HL-60/S4 treated with phorbol 12-myristate 13-acetate at 8.2 ng/mL for 4 days and 3 days (cell line): Measurements from ENCODE around the gene OSCAR.
"Not testable (repeated sequence)": the region's sequence is repeated elsewhere in the genome, so short reads cannot be mapped to it uniquely, and the experiment has no call there.

ENCODE experiments used
- in situ Hi-C: fragments of 300-500 bp; cut with MboI; formaldehyde crosslinking; loops from 2 replicates; pipeline ENCODE4 v1.15.0; 2022; ENCODE audit warnings: low sequenced_read_pairs

The OSCAR gene

GRCh38 chr19:54127688-54128440 lies 27.3 kb upstream of the OSCAR start:
- in situ Hi-C loops, result no loop called here

GRCh38 chr19:54125713-54126112 lies 25.1 kb upstream of the OSCAR start:
- in situ Hi-C loops, result no loop called here

DNA sequence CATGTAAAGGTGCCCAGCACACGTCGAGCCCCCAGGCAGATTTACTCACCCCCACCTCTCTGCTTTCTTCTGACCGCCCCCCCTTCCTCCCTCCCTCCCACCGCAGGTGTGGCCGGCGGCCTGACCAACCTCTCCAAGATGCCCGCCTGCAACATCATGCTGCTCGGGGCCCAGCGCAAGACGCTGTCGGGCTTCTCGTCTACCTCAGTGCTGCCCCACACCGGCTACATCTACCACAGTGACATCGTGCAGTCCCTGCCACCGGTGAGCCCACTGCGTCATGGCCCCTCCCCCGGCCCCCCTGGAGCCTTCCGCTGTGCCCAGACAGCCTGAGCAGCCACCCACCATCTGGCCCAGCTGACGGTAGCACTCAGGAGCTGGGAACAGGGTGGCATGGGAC lies 23.8 kb upstream of the OSCAR start:
- in situ Hi-C loops, result no loop called here

- in situ Hi-C loops, result no loop called here
Measured at GRCh38 chr19:54123682-54124081, 23.1 kb upstream of the OSCAR start.

GRCh38 chr19:54121259-54121658 lies 20.7 kb upstream of the OSCAR start:
- in situ Hi-C loops, result no loop called here

- in situ Hi-C loops, result no loop called here
Measured at GRCh38 chr19:54115109-54116063, 14.8 kb upstream of the OSCAR start, which contains the start of the genes PRPF31 and TFPT. TSS of gene PRPF31 (plus strand) at chr19:54115754. CDS start at chr19:54118279, 2,525 bp downstream. TSS of gene TFPT (minus strand) at chr19:54115657. CDS start at chr19:54115269, 388 bp downstream.

DNA sequence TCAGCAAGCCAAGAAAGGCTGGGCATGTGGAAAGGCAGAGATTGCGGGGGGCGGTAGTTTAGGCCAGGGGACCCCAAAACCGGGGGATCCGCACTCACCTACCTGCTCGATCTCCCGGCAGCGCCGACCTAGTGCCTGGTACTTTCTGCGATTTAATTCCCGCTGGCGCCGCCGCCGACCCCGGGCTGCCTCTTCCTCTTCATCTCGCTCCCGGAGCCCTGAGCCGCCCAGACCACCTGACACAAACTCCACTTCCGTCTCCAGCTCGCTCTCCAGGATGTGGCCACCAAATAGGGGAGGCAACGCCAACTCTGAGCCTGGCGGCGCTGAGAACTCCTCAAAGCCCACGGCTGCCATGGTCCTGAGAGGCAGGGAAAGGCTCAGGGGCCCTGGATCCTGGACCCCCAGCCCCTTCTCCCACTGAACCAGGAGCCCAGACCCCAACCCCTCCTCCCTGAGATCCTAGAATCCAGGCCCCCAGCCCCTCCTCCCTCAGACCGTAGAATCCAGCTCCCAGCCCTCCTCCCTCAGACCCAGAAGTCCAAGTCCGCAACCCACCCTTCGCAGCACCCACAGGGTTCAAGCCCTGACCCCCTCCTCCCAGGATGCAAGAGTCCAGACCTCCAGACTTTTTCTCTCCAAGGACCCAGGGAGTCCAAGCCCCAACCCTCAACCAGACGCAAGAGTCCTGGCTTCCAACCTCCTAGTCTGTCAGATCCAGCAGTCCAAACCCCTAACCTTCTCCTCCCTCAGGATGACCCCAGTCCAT lies 13.9 kb upstream of the OSCAR start:
- in situ Hi-C loops, result no loop called here

DNA sequence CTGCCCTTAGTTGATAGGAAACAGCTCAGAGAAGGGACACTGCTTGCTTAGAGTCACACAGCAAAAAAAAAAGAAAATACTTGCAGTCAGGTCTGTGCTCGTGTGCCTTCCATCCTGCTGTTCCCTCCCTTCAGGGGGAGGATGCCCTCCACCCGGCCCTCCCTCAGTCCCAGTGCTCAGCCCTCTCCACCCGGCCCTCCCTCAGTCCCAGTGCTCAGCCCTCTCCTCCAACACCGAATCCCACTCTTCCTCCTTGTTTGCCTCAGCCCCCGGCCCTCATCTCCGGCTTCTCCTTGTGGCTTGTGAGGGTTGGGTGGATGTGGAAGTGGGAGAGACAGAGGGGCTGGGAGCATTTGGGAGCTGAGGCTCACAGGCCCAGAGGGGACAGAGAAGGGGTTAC lies 9.0 kb upstream of the OSCAR start:
- in situ Hi-C loops, result no loop called here

DNA sequence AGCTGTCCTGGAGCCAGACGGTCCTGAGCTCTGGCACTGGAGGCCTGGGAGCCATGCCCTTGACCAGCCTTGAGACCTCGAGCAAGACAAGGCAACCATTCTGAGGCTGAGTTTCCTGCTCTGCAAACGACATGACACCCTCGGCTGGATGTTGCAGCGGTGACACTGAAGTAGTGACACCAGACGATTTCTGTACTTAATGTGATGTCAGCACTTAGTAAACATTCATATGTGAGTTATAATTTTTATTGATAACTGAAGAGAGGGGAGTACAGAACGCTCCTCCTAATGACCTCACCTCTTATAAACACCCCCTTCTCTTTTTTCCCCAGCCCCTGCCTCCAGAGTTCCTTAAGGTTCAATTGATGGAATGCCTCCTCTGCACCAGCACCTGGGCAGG lies 7.9 kb upstream of the OSCAR start:
- in situ Hi-C loops, result no loop called here

DNA sequence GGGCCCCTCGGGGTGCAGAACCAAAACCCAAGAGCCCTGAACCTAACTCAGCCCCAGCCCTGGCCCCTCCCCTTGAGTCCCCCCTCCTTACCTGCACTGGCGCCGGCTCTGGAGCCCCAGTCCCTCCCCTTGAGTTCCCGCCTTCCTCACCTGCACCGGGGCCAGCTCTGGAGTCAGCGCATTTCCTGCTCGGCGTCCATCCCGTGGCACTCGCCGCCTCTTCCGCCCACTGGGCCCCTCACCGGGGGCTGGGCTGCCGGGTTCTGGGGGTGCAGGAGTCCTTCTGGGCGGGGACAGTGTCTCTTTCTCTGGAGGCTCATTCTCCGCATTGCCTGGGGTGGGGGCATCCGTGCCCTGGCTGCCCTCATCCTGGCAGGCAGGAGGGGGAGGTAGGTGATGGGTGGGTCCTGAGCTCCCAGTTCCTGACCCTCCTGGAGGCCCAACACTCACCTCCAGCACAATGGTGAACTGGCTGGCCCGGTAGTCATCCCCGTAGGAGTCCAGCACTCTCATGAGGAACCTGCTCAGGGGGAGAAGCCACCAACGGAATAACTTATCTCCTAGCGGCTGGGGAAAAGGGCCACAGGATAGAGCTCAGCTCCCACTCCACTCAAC lies 7.4 kb upstream of the OSCAR start:
- in situ Hi-C loops, result no loop called here

- in situ Hi-C loops, result no loop called here
Measured at GRCh38 chr19:54106716-54107115, 6.1 kb upstream of the OSCAR start.

DNA sequence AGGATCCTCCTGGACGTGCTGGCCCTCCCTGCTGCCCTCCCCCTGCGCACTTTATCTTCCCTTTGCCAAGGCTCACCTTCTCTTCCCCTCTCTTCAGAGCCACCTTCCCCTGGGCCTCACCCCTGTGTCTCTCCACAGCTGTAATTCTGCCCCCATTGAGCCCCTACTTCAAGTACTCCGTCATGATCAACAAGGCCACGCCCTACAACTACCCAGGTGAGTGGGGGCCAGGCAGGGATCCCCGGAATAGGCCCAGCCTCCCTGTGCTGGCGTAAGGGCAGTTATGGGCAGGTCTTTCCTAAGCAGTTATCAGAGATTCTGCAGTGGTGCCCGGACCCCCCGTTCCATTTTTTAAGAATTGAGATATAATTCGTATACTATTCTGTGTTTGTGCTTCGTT lies 5.2 kb upstream of the OSCAR start:
- in situ Hi-C loops, result no loop called here

DNA sequence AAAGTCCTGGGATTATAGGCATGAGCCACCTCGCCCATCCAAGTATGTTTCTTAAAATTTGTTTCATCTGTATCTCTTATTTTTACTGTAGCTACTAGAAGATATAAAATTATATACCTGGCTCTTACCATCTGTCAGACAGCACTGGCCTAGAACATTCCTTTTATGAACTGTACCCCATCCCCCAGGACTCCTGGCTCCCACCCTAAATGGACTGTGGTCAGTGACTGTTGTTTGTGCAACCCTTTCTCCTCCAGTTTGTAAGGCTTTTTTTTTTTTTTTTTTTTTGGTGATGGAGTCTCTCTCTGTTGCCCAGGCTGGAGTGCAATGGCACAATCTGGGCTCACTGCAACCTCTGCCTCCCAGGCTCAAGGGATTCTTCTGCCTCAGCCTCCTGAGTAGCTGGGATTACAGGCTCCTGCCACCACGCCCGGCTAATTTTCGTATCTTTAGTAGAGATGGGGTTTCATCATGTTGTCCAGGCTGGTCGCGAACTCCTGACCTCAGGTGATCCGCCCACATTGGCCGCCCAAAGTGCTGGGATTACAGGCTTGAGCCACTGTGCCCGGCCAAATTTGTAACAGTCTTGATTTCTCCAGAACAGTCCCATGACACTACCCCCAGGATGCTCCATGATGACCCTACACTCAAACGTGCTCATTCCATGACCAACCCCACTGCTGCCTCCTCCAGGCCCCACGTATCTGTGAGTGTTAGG lies 4.6 kb upstream of the OSCAR start:
- in situ Hi-C loops, result no loop called here

DNA sequence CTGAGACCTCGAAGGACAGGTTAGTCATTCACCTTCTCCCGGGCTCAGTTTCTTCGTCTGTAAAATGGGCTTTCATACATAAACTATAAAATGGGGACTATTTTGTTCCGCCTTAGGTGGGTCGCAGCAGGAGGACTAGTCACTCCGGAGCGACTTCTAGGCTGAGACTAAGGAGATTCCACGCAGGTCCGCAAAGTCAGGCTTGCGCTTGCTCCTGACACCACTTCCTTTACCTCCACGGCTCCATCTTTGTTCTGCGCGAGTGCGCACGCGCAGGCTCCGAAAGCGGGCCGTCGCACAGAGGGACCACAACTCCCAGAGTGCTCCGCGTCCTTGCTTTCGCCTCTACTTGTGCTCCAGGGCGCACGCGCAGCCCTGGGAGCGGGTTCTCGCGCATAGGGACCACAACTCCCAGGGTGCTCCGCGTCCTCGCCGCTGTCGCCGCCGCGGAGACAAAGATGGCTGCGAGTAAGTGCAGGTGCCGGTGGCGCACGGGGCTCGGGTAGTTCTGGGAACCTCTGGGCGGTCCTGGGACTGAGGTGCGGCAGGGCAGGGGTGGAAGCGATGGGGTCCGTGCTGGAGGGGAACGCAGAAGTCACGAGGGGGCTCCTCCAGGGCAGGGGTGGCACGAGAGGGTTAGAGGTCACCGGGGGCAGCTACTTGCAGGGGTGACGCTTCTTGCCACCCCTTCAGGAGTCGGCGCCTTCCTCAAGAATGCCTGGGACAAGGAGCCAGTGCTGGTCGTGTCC lies 2.0 kb upstream of the OSCAR start, which contains the start of gene NDUFA3:
Gene NDUFA3 (plus strand): TSS at position 435 of the 749 bp plus-strand sequence. CDS start 24 bp downstream, at position 459.
- in situ Hi-C loops, result no loop called here

- in situ Hi-C loops, result not testable (repeated sequence)
Measured at GRCh38 chr19:54099903-54100255, 724 bp downstream of the OSCAR start.

DNA sequence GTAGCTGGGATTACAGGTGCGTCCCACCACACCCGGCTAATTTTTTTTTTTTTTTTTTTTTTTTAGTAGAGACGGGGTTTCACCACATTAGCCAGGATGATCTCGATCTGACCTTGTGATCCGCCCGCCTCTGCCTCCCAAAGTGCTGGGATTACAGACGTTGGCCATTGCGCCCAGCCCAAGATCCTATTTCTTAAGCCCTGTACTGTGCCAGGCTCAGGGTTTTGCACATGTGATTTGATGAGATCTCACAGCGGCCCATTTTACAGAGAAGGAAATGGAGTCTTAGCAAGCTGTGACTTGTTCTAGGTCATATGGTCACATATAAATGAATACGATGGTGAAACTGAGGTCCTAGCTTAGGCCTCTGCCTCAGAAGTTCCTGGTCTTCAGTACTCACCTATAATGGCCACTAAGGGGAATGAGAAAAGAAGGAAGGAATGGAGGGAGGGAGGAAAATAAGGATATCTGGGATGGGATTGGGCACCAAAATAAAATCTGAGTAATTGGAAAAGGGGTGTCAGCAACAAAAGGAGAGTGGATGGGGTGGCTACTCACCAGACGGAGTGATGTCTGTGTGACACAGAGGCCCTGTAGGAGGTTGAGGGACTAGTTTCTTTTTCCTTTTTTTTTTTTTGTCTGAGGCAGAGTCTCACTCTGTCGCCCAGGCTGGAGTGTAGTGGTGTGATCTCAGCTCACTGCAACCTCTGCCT lies 1.3 kb downstream of the OSCAR start:
- in situ Hi-C loops, result no loop called here

DNA sequence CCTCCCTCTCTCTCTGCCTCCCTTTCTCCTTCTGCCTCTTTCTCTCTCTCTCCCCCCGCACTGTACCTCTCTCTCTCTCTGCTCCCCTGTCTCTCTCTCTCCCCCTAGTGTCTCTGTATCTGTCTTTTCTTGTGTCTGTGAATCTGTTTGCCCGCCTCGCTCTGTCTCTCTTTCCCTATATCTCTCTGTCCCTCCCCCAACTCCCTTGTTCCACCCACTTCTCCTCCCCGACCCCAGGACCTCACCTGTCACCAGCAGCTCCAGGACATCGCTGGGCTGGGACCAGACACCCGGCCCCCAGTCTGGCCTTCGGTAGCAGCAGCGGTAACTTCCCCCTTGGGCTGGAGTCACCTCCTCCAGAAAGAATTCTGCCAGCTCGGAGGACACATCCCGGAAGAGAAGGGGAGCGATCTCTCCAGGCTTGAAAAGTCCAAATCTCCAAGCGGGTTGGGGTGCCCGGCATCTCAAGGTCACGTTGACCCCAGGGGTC lies 3.9 kb downstream of the OSCAR start:
- in situ Hi-C loops, result no loop called here

DNA sequence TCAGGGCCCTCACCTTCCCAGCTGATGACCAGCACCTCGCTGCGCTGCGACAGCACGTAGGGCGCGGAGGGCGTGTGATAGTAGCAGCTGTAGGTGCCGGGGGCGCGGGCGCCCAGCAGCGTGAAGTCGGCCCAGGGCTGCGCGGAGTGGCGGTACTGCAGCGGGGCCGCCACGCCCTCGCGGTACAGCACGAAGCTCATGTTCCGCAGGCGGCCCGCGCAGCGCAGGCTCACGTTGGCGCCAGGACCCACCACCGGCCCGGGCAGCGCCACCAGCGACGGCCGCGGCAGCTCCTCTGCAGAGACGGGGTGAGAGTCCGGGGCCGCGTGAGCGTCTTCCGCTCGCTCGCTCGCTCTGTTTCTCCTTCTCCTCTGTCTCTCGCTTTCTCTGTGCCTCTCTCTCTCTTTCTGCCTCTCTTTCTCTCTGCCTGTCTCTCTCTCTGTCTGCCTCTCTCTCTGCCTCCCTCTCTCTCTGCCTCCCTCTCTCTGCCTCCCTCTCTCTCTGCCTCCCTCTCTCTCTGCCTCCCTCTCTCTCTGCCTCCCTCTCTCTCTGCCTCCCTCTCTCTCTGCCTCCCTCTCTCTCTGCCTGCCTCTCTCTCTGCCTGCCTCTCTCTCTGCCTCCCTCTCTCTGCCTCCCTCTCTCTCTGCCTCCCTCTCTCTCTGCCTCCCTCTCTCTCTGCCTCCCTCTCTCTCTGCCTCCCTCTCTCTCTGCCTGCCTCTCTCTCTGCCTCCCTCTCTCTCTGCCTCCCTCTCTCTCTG lies 4.6 kb downstream of the OSCAR start:
- in situ Hi-C loops, result not testable (repeated sequence)
